GM18498 (cell line): ENCODE results near the gene TPSD1.
"Not testable (repeated sequence)": the region's sequence is repeated elsewhere in the genome, so short reads cannot be mapped to it uniquely, and the experiment has no call there.

Source experiments
- ATAC-seq: cut with Tn5 transposase; IDR thresholded peaks from one replicate; pipeline ENCODE4 v1.9.1; 2021; ENCODE audit warnings: mild to moderate bottlenecking, moderate library complexity; ENCODE audit not compliant: unreplicated experiment

Gene TPSD1

GRCh38 chr16:1220841-1221627 lies 34.8 kb upstream of the TPSD1 start:
- ATAC-seq = no peak

- no peak for ATAC-seq
Measured at GRCh38 chr16:1221628-1222552, 34.0 kb upstream of the TPSD1 start.

- ATAC-seq = no peak
Measured at GRCh38 chr16:1222553-1223354, 33.1 kb upstream of the TPSD1 start.

GRCh38 chr16:1223355-1224214 lies 32.3 kb upstream of the TPSD1 start:
- no peak for ATAC-seq

- ATAC-seq = no peak
Measured at GRCh38 chr16:1224558-1224957, 31.3 kb upstream of the TPSD1 start.

GRCh38 chr16:1225051-1225451 lies 30.8 kb upstream of the TPSD1 start, which contains the start of gene TPSG1:
TSS of gene TPSG1 (minus strand) at chr16:1225268. CDS start at chr16:1225252, 16 bp downstream.
- no peak for ATAC-seq

GRCh38 chr16:1225728-1226311 lies 30.0 kb upstream of the TPSD1 start:
- ATAC-seq = not testable (repeated sequence)

- not testable (repeated sequence) for ATAC-seq
Measured at GRCh38 chr16:1226692-1227091, 29.2 kb upstream of the TPSD1 start.

- ATAC-seq = not testable (repeated sequence)
Measured at GRCh38 chr16:1228227-1228626, 27.6 kb upstream of the TPSD1 start.

- not testable (repeated sequence) for ATAC-seq
Measured at GRCh38 chr16:1229476-1229875, 26.4 kb upstream of the TPSD1 start.

- ATAC-seq = not testable (repeated sequence)
Measured at GRCh38 chr16:1230084-1230470, 25.8 kb upstream of the TPSD1 start, which contains the start of gene TPSB2. TSS of gene TPSB2 (minus strand) at chr16:1230184. CDS start at chr16:1229951, 233 bp downstream.

- ATAC-seq = not testable (repeated sequence)
Measured at GRCh38 chr16:1230471-1231212, 25.2 kb upstream of the TPSD1 start.

GRCh38 chr16:1231301-1231700 lies 24.6 kb upstream of the TPSD1 start:
- ATAC-seq = not testable (repeated sequence)

GRCh38 chr16:1232049-1232748 lies 23.7 kb upstream of the TPSD1 start:
- not testable (repeated sequence) for ATAC-seq

- ATAC-seq = not testable (repeated sequence)
Measured at GRCh38 chr16:1236659-1237058, 19.2 kb upstream of the TPSD1 start.

GRCh38 chr16:1237990-1238389 lies 17.9 kb upstream of the TPSD1 start:
- no peak for ATAC-seq

- not testable (repeated sequence) for ATAC-seq
Measured at GRCh38 chr16:1238909-1239308, 17.0 kb upstream of the TPSD1 start.

GRCh38 chr16:1239575-1239974 lies 16.3 kb upstream of the TPSD1 start:
- ATAC-seq = not testable (repeated sequence)
